Urinary bladder (tissue), 4 donors: ENCODE data around the gene VSTM4. TPM values are rescaled to one million over a fixed set of nuclear protein-coding genes. Genes with fewer than 3 reads are reported as not detected.

ENCODE experiments used
- DNase-seq: peaks from one replicate; pipeline ENCODE4 v3.0.0-alpha.2; 2015; ENCODE audit errors: extremely low spot score
- H3K27ac ChIP-seq: one replicate; pipeline ENCODE4 v1.5.1; 2013; ENCODE audit warnings: low read depth, mild to moderate bottlenecking, moderate library complexity
- H3K36me3 ChIP-seq: one replicate; pipeline ENCODE4 v1.6.1; 2013; ENCODE audit warnings: mild to moderate bottlenecking, moderate library complexity; ENCODE audit not compliant: insufficient read depth
- H3K4me1 ChIP-seq: one replicate; pipeline ENCODE4 v1.6.1; 2013; ENCODE audit warnings: mild to moderate bottlenecking, moderate library complexity; ENCODE audit not compliant: insufficient read depth
- H3K4me3 ChIP-seq: one replicate; pipeline ENCODE4 v1.5.1; 2013; ENCODE audit warnings: low read depth, low read length
- WGBS: extraction: QIAGEN DNeasy Blood & Tissue Kit; methylation state at CpG from one replicate; pipeline ENCODE4 v1.1.7; 2013; 5-methylcytosine and 5-hydroxymethylcytosine counted together
- polyA plus RNA-seq: library from polyadenylated mRNA; stranded (reverse); fragments of 200-250 nt; gene quantifications from one replicate; pipeline ENCODE4 v1.2.3, GENCODE V29; 2013
- total RNA-seq: library from RNA; depleted of rRNA; stranded (reverse); fragments of >200 nt; gene quantifications from one replicate; pipeline ENCODE4 v1.2.3, GENCODE V29; 2014
- donor health status: healthy with polysubstance abuse.
- donor health status: healthy.

The VSTM4 gene
- total and polyA plus RNA-seq, 2 donors: 18.7 to 60.2 TPM

GRCh38 chr10:49055221-49055849 lies 60.0 kb downstream of the VSTM4 start:
- no peaks in the 10 kb centered on the region for H3K4me1 ChIP-seq
- no peak overlapping the region for H3K27ac ChIP-seq
- DNase-seq: no peak
- H3K36me3 ChIP-seq: no peaks in the 10 kb centered on the region
- 57% methylated on average over 5 of the region's 5 CpGs for WGBS
- no peak overlapping the region for H3K4me3 ChIP-seq

GRCh38 chr10:49054753-49055152 lies 60.6 kb downstream of the VSTM4 start:
- H3K36me3 ChIP-seq: no peaks in the 10 kb centered on the region
- no peak overlapping the region for H3K4me3 ChIP-seq
- H3K27ac ChIP-seq: no peak overlapping the region
- 97% methylated on average over 5 of the region's 5 CpGs for WGBS
- DNase-seq: no peak
- no peaks in the 10 kb centered on the region for H3K4me1 ChIP-seq

- DNase-seq: no peak
- H3K4me3 ChIP-seq: no peak overlapping the region
- no peak overlapping the region for H3K27ac ChIP-seq
- H3K36me3 ChIP-seq: no peaks in the 10 kb centered on the region
- WGBS: 90% methylated on average over 5 of the region's 5 CpGs
- no peaks in the 10 kb centered on the region for H3K4me1 ChIP-seq
These were observed 61.2 kb downstream of the VSTM4 start for GRCh38 chr10:49053998-49054692.

- 81% methylated on average over 11 of the region's 11 CpGs for WGBS
- DNase-seq: no peak
- no peak overlapping the region for H3K27ac ChIP-seq
- H3K36me3 ChIP-seq: no peaks in the 10 kb centered on the region
- no peaks in the 10 kb centered on the region for H3K4me1 ChIP-seq
- no peak overlapping the region for H3K4me3 ChIP-seq
These were observed 62.0 kb downstream of the VSTM4 start for GRCh38 chr10:49053053-49053997.

- WGBS: 92% methylated on average over 1 of the region's 1 CpG
- Histone ChIP-seq H3K4me3 (no peak overlapping the region), H3K4me1 (no peaks in the 10 kb centered on the region), H3K36me3 (no peaks in the 10 kb centered on the region), H3K27ac (no peak overlapping the region)
- DNase-seq: no peak
These were observed 63.3 kb downstream of the VSTM4 start for GRCh38 chr10:49052069-49052468.

- H3K27ac ChIP-seq: no peak overlapping the region
- H3K4me3 ChIP-seq: no peak overlapping the region
- no peak for DNase-seq
- no peaks in the 10 kb centered on the region for H3K4me1 ChIP-seq
- WGBS: 52% methylated on average over 3 of the region's 3 CpGs
- H3K36me3 ChIP-seq: no peaks in the 10 kb centered on the region
These were observed 64.4 kb downstream of the VSTM4 start for GRCh38 chr10:49050906-49051305.

GRCh38 chr10:49050366-49050765 lies 65.0 kb downstream of the VSTM4 start:
- Histone ChIP-seq H3K27ac (no peak overlapping the region), H3K4me3 (no peak overlapping the region), H3K36me3 (no peaks in the 10 kb centered on the region), H3K4me1 (no peaks in the 10 kb centered on the region)
- 42% methylated on average over 2 of the region's 2 CpGs for WGBS
- DNase-seq: no peak

GRCh38 chr10:49049660-49050059 lies 65.7 kb downstream of the VSTM4 start:
- DNase-seq: no peak
- H3K27ac ChIP-seq: no peak overlapping the region
- WGBS: 69% methylated on average over 4 of the region's 4 CpGs
- no peak overlapping the region for H3K4me3 ChIP-seq
- no peaks in the 10 kb centered on the region for H3K36me3 ChIP-seq
- no peaks in the 10 kb centered on the region for H3K4me1 ChIP-seq

GRCh38 chr10:49047128-49047639 lies 68.1 kb downstream of the VSTM4 start:
- 93% methylated on average over 11 of the region's 11 CpGs for WGBS
- no peak overlapping the region for H3K4me3 ChIP-seq
- no peaks in the 10 kb centered on the region for H3K36me3 ChIP-seq
- DNase-seq: no peak
- H3K27ac ChIP-seq: no peak overlapping the region
- H3K4me1 ChIP-seq: no peaks in the 10 kb centered on the region

- WGBS: 75% methylated on average over 5 of the region's 5 CpGs
- no peak overlapping the region for H3K4me3 ChIP-seq
These were observed 70.8 kb downstream of the VSTM4 start for GRCh38 chr10:49044293-49045193.

GRCh38 chr10:49040601-49041000 lies 74.7 kb downstream of the VSTM4 start:
- Histone ChIP-seq H3K4me3 (no peak overlapping the region), H3K36me3 (no peaks in the 10 kb centered on the region), H3K4me1 (no peaks in the 10 kb centered on the region), H3K27ac (no peak overlapping the region)
- DNase-seq: no peak
- WGBS: 88% methylated on average over 4 of the region's 4 CpGs

More at GRCh38 chr10:49044293-49045193, 70.8 kb downstream of the VSTM4 start:
- Histone ChIP-seq H3K4me1 (no peaks in the 10 kb centered on the region), H3K27ac (no peak overlapping the region), H3K36me3 (no peaks in the 10 kb centered on the region)
- DNase-seq: no peak

GRCh38 chr10:49039409-49039808 lies 75.9 kb downstream of the VSTM4 start:
- Histone ChIP-seq H3K36me3 (no peaks in the 10 kb centered on the region), H3K4me3 (no peak overlapping the region), H3K27ac (no peak overlapping the region), H3K4me1 (no peaks in the 10 kb centered on the region)
- WGBS: 82% methylated on average over 7 of the region's 7 CpGs
- no peak for DNase-seq

GRCh38 chr10:49038711-49039110 lies 76.6 kb downstream of the VSTM4 start:
- Histone ChIP-seq H3K36me3 (no peaks in the 10 kb centered on the region), H3K27ac (no peak overlapping the region), H3K4me3 (no peak overlapping the region), H3K4me1 (no peaks in the 10 kb centered on the region)
- no peak for DNase-seq
- 97% methylated on average over 5 of the region's 5 CpGs for WGBS
